Urothelium cell line (cell line): ENCODE measurements around the gene FANCD2OS.
"Not testable (repeated sequence)": the region's sequence is repeated elsewhere in the genome, so short reads cannot be mapped to it uniquely, and the experiment has no call there.

Experiments used
- DNase-seq: peaks from one replicate; pipeline ENCODE4 v3.0.0; 2011; ENCODE audit warnings: low spot score, mixed read lengths
- FAIRE-seq: peaks from 2 replicates; lab custom pipeline; 2011; peaks lifted over from hg19 to GRCh38; lab: Jason Lieb, UNC

FANCD2OS gene, protein sequence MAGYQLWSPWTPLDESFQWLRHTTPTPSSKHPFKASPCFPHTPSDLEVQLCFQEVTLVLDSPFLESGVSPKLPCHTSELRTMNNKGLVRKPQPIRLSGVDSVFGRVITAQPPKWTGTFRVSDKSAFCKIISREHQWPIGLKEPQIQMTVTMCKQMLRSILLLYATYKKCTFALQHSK

GRCh38 chr3:10108091-10108490 is at the start of gene FANCD2OS:
TSS of gene FANCD2OS (minus strand) at chr3:10108255. CDS start at chr3:10104774, 3,481 bp downstream.
- FAIRE-seq = no peak
- no peak for DNase-seq

DNA sequence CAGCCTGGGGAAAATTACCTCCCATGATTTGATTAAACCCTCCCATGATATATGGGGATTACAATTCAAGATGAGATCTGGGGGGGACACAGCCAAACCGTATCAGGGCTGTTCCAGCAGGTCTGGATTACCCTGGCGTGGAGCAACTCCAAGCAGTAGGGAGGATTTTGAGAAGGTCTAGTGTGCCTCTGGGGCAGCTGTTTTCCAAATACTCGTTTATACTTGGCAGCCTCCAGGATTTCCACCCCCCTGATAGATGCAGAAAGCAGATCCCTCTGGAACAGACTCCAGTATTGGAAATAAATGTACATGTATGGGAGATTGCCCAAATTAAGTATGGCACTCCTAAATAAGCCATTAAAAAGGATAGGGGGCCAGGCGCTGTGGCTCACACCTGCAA is 49.0 kb upstream of the FANCD2OS start:
- FAIRE-seq (no peak), DNase-seq (no peak)

DNA sequence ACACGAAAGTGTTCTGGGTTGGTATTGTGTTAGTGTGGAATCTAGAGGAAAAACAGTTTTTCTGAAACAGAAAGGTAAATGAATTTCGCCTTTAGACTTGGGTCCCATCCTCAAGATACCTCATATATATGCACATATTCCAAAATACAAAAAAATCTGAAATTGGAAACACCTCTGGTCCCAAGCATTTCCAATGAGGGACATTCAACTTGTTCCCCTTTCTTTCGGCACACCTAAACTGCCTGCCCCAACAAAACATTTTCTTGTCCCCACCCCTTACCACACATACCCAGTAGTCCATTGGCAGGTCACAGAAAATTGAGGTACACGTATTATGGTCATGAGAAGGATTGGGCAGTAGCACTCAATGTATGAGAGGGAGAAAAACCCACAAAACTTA is 47.6 kb upstream of the FANCD2OS start:
- no peak for FAIRE-seq
- no peak for DNase-seq

DNA sequence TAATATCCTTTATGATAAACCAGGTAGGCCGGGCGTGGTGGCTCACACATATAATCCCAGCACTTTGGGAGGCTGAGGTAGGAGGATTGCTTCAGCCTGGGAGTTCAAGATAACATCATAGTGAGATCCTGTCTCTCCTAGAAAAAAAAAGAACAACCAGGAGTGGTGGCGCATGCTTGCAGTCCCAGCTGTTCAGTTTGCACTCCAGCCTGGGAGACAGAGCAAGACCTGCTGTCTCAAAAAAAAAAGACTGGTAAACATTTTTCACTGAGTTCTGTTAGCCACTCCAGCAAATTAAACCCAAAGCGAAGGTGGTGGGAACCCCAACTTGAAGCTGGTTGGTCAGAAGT is 47.0 kb upstream of the FANCD2OS start:
- FAIRE-seq = no peak
- DNase-seq = no peak

- FAIRE-seq (no peak), DNase-seq (no peak)
Measured at GRCh38 chr3:10154335-10155122, 46.5 kb upstream of the FANCD2OS start.

GRCh38 chr3:10150987-10151386 is 42.9 kb upstream of the FANCD2OS start:
- no peak for FAIRE-seq
- DNase-seq = no peak

GRCh38 chr3:10149226-10149625 is 41.2 kb upstream of the FANCD2OS start:
- FAIRE-seq (no peak), DNase-seq (no peak)

DNA sequence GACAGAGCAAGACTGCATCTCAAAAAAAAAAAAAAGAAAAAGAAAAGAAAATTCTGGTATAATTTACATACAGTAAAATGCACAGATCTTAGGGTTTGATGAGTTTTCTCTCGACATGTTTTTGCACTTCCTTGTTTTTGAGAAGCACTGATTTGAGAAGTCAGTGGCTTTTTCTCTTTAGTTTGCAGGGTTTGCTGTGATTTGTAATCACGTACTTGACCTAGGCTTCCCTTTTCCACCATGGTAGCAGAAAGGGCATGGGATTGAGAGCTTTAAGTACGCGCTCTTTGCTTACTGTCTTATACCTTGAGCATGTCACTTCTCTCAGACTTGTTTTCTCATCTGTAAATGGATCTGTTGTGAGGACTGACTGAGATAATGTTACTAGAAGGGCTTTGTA is 37.6 kb upstream of the FANCD2OS start:
- DNase-seq = no peak
- FAIRE-seq = no peak

GRCh38 chr3:10142707-10143560 is 34.9 kb upstream of the FANCD2OS start:
- DNase-seq (peak; percentile 21), FAIRE-seq (no peak)

- no peak for FAIRE-seq
- no peak for DNase-seq
Measured at GRCh38 chr3:10140996-10141546, 33.0 kb upstream of the FANCD2OS start.

- no peak for DNase-seq
- FAIRE-seq = no peak
Measured at GRCh38 chr3:10137178-10137577, 29.1 kb upstream of the FANCD2OS start.

GRCh38 chr3:10136426-10137005 is 28.5 kb upstream of the FANCD2OS start:
- FAIRE-seq (no peak), DNase-seq (no peak)

- not testable (repeated sequence) for DNase-seq, FAIRE-seq
Measured at GRCh38 chr3:10135872-10136271, 27.8 kb upstream of the FANCD2OS start.

DNA sequence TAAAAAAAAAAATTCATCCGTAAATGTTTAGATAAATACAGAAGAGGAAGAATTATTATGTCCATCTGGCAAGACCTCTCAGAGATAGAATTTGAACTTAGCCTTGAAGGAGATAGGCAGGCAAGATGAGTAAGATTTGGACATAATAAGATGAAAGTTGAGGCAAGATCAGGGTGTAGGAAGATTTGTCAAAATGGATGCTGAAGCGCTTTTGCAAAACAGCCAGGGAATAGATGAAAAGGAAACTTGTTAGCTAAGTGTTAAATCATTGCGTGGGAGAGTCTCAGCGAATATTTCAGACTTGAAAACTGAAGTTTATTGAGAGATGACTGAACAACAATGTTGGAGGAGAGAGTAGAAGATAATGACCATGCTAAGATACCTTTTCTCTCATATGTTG is 14.7 kb upstream of the FANCD2OS start:
- FAIRE-seq = no peak

DNA sequence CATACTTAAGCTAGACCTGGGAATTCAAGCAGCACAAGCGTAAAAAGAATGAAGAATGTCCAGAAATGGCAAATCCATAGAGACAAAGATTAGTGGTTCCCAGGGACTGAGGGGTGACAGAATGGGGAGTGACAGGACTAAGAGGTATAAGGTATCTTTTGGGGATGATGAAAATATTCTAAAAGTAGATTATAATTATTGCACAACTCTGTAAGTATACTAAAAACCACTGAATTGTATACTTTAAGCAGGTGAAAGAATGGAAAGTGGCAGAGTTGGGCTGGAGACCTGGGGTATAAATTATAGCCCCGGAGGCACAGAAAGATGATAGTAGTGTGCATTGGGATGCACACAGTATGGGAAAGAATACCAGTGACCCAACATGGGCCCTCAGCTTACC is 13.0 kb upstream of the FANCD2OS start:
- FAIRE-seq = no peak
- no peak for DNase-seq

More for the DNA sequence above, 14.7 kb upstream of the FANCD2OS start:
- DNase-seq = no peak

- FAIRE-seq (no peak), DNase-seq (no peak)
Measured at GRCh38 chr3:10119376-10119775, 11.3 kb upstream of the FANCD2OS start.

- DNase-seq (no peak), FAIRE-seq (no peak)
Measured at GRCh38 chr3:10116928-10117327, 8.9 kb upstream of the FANCD2OS start.

GRCh38 chr3:10116138-10116460 is 8.0 kb upstream of the FANCD2OS start:
- FAIRE-seq (no peak), DNase-seq (peak; percentile 28)

GRCh38 chr3:10115326-10116137 is 7.5 kb upstream of the FANCD2OS start, which contains the start of gene BRK1:
TSS of gene BRK1 (plus strand) at chr3:10115675. CDS start at chr3:10115702, 27 bp downstream.
- peak; percentile 65 for FAIRE-seq
- peak; percentile 99 for DNase-seq

DNA sequence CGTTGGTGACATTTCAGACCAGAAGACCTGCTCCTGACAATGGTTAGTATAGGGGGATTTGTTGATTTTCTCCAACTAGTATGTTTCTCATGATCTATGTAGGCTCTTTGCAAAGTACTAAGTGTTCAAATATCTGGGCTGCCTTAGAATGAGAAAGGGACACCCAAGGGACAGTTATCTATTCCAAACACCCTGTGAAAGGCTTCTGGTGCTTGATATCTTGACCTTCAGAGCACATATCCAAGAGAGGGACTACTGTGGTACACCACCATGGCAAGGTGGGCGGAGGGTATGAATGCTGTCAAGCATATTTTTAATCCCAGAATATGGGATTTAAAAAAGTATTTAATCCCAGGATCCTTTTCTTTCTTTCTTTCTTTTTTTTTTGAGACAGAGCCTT is 1.1 kb downstream of the FANCD2OS start:
- no peak for DNase-seq
- no peak for FAIRE-seq
